ENCODE measurements around the gene CLCN5.

CLCN5 gene

GRCh38 chrX:50099331-50099730, 176.9 kb downstream of the CLCN5 start:
- Histone ChIP-seq H3K9ac (ENCODE audit: low read depth, low read length) (no peak overlapping the region), H3K4me1 (ENCODE audit: control insufficient read depth, insufficient read depth, low read length) (no peaks in the 10 kb centered on the region), H3K9me3 (ENCODE audit: control insufficient read depth, insufficient read depth, low read length) (no peaks in the 10 kb centered on the region), H3K4me3 (ENCODE audit: low read depth, low read length) (no peak overlapping the region), H3K36me3 (ENCODE audit: control insufficient read depth, insufficient read depth, low read length) (no peaks in the 10 kb centered on the region), H3K27me3 (ENCODE audit: control insufficient read depth, insufficient read depth, low read length) (no peaks in the 10 kb centered on the region)

- no peaks in the 10 kb centered on the region for H3K9me3 ChIP-seq (ENCODE audit: control insufficient read depth, insufficient read depth, low read length)
- no peak overlapping the region for H3K4me3 ChIP-seq (ENCODE audit: low read depth, low read length)
- no peaks in the 10 kb centered on the region for H3K27me3 ChIP-seq (ENCODE audit: control insufficient read depth, insufficient read depth, low read length)
- H3K4me1 ChIP-seq (ENCODE audit: control insufficient read depth, insufficient read depth, low read length), result no peaks in the 10 kb centered on the region
- no peaks in the 10 kb centered on the region for H3K36me3 ChIP-seq (ENCODE audit: control insufficient read depth, insufficient read depth, low read length)
- H3K9ac ChIP-seq (ENCODE audit: low read depth, low read length), result no peak overlapping the region
These were observed 177.8 kb downstream of the CLCN5 start for GRCh38 chrX:50100188-50100587.

GRCh38 chrX:50103176-50103575, 180.8 kb downstream of the CLCN5 start:
- no peak overlapping the region for H3K9ac ChIP-seq (ENCODE audit: low read depth, low read length)
- H3K27me3 ChIP-seq (ENCODE audit: control insufficient read depth, insufficient read depth, low read length), result no peaks in the 10 kb centered on the region
- no peaks in the 10 kb centered on the region for H3K9me3 ChIP-seq (ENCODE audit: control insufficient read depth, insufficient read depth, low read length)
- no peak overlapping the region for H3K4me3 ChIP-seq (ENCODE audit: low read depth, low read length)
- H3K4me1 ChIP-seq (ENCODE audit: control insufficient read depth, insufficient read depth, low read length), result peaks cover 4% of the 10 kb centered on the region
- no peaks in the 10 kb centered on the region for H3K36me3 ChIP-seq (ENCODE audit: control insufficient read depth, insufficient read depth, low read length)

GRCh38 chrX:50103866-50104566, 181.6 kb downstream of the CLCN5 start:
- peaks cover 10% of the 10 kb centered on the region for H3K4me1 ChIP-seq (ENCODE audit: control insufficient read depth, insufficient read depth, low read length)
- no peaks in the 10 kb centered on the region for H3K27me3 ChIP-seq (ENCODE audit: control insufficient read depth, insufficient read depth, low read length)
- H3K9me3 ChIP-seq (ENCODE audit: control insufficient read depth, insufficient read depth, low read length), result no peaks in the 10 kb centered on the region
- no peak overlapping the region for H3K4me3 ChIP-seq (ENCODE audit: low read depth, low read length)
- no peak overlapping the region for H3K9ac ChIP-seq (ENCODE audit: low read depth, low read length)
- H3K36me3 ChIP-seq (ENCODE audit: control insufficient read depth, insufficient read depth, low read length), result no peaks in the 10 kb centered on the region

- Histone ChIP-seq H3K4me3 (ENCODE audit: low read depth, low read length) (no peak overlapping the region), H3K9ac (ENCODE audit: low read depth, low read length) (no peak overlapping the region), H3K9me3 (ENCODE audit: control insufficient read depth, insufficient read depth, low read length) (no peaks in the 10 kb centered on the region), H3K36me3 (ENCODE audit: control insufficient read depth, insufficient read depth, low read length) (no peaks in the 10 kb centered on the region), H3K27me3 (ENCODE audit: control insufficient read depth, insufficient read depth, low read length) (no peaks in the 10 kb centered on the region), H3K4me1 (ENCODE audit: control insufficient read depth, insufficient read depth, low read length) (peaks cover 10% of the 10 kb centered on the region)
These were observed 183.8 kb downstream of the CLCN5 start for GRCh38 chrX:50106051-50106675.

GRCh38 chrX:50107470-50107869, 185.1 kb downstream of the CLCN5 start:
- H3K4me3 ChIP-seq (ENCODE audit: low read depth, low read length), result no peak overlapping the region
- peaks cover 10% of the 10 kb centered on the region for H3K4me1 ChIP-seq (ENCODE audit: control insufficient read depth, insufficient read depth, low read length)
- no peaks in the 10 kb centered on the region for H3K9me3 ChIP-seq (ENCODE audit: control insufficient read depth, insufficient read depth, low read length)
- H3K27me3 ChIP-seq (ENCODE audit: control insufficient read depth, insufficient read depth, low read length), result no peaks in the 10 kb centered on the region
- no peaks in the 10 kb centered on the region for H3K36me3 ChIP-seq (ENCODE audit: control insufficient read depth, insufficient read depth, low read length)
- no peak overlapping the region for H3K9ac ChIP-seq (ENCODE audit: low read depth, low read length)

- Histone ChIP-seq H3K4me3 (ENCODE audit: low read depth, low read length) (no peak overlapping the region), H3K36me3 (ENCODE audit: control insufficient read depth, insufficient read depth, low read length) (no peaks in the 10 kb centered on the region), H3K27me3 (ENCODE audit: control insufficient read depth, insufficient read depth, low read length) (no peaks in the 10 kb centered on the region), H3K9ac (ENCODE audit: low read depth, low read length) (no peak overlapping the region), H3K4me1 (ENCODE audit: control insufficient read depth, insufficient read depth, low read length) (peaks cover 10% of the 10 kb centered on the region), H3K9me3 (ENCODE audit: control insufficient read depth, insufficient read depth, low read length) (no peaks in the 10 kb centered on the region)
These were observed 185.9 kb downstream of the CLCN5 start for GRCh38 chrX:50108264-50108663.

GRCh38 chrX:50111742-50112141, 189.3 kb downstream of the CLCN5 start:
- Histone ChIP-seq H3K27me3 (ENCODE audit: control insufficient read depth, insufficient read depth, low read length) (no peaks in the 10 kb centered on the region), H3K4me3 (ENCODE audit: low read depth, low read length) (no peak overlapping the region), H3K36me3 (ENCODE audit: control insufficient read depth, insufficient read depth, low read length) (no peaks in the 10 kb centered on the region), H3K4me1 (ENCODE audit: control insufficient read depth, insufficient read depth, low read length) (peaks cover 10% of the 10 kb centered on the region), H3K9ac (ENCODE audit: low read depth, low read length) (no peak overlapping the region), H3K9me3 (ENCODE audit: control insufficient read depth, insufficient read depth, low read length) (no peaks in the 10 kb centered on the region)

- Histone ChIP-seq H3K9me3 (ENCODE audit: control insufficient read depth, insufficient read depth, low read length) (no peaks in the 10 kb centered on the region), H3K9ac (ENCODE audit: low read depth, low read length) (no peak overlapping the region), H3K27me3 (ENCODE audit: control insufficient read depth, insufficient read depth, low read length) (no peaks in the 10 kb centered on the region), H3K4me3 (ENCODE audit: low read depth, low read length) (no peak overlapping the region), H3K36me3 (ENCODE audit: control insufficient read depth, insufficient read depth, low read length) (no peaks in the 10 kb centered on the region), H3K4me1 (ENCODE audit: control insufficient read depth, insufficient read depth, low read length) (no peaks in the 10 kb centered on the region)
These were observed 191.7 kb downstream of the CLCN5 start for GRCh38 chrX:50114113-50114512.

GRCh38 chrX:50115973-50116372, 193.6 kb downstream of the CLCN5 start:
- H3K4me1 ChIP-seq (ENCODE audit: control insufficient read depth, insufficient read depth, low read length), result no peaks in the 10 kb centered on the region
- H3K4me3 ChIP-seq (ENCODE audit: low read depth, low read length), result no peak overlapping the region
- no peak overlapping the region for H3K9ac ChIP-seq (ENCODE audit: low read depth, low read length)
- H3K27me3 ChIP-seq (ENCODE audit: control insufficient read depth, insufficient read depth, low read length), result no peaks in the 10 kb centered on the region
- H3K9me3 ChIP-seq (ENCODE audit: control insufficient read depth, insufficient read depth, low read length), result no peaks in the 10 kb centered on the region
- no peaks in the 10 kb centered on the region for H3K36me3 ChIP-seq (ENCODE audit: control insufficient read depth, insufficient read depth, low read length)

GRCh38 chrX:50117476-50117875, 195.1 kb downstream of the CLCN5 start:
- no peaks in the 10 kb centered on the region for H3K27me3 ChIP-seq (ENCODE audit: control insufficient read depth, insufficient read depth, low read length)
- no peak overlapping the region for H3K4me3 ChIP-seq (ENCODE audit: low read depth, low read length)
- no peak overlapping the region for H3K9ac ChIP-seq (ENCODE audit: low read depth, low read length)
- no peaks in the 10 kb centered on the region for H3K9me3 ChIP-seq (ENCODE audit: control insufficient read depth, insufficient read depth, low read length)
- no peaks in the 10 kb centered on the region for H3K36me3 ChIP-seq (ENCODE audit: control insufficient read depth, insufficient read depth, low read length)
- H3K4me1 ChIP-seq (ENCODE audit: control insufficient read depth, insufficient read depth, low read length), result no peaks in the 10 kb centered on the region

- no peaks in the 10 kb centered on the region for H3K9me3 ChIP-seq (ENCODE audit: control insufficient read depth, insufficient read depth, low read length)
- H3K9ac ChIP-seq (ENCODE audit: low read depth, low read length), result no peak overlapping the region
- no peaks in the 10 kb centered on the region for H3K27me3 ChIP-seq (ENCODE audit: control insufficient read depth, insufficient read depth, low read length)
- no peaks in the 10 kb centered on the region for H3K36me3 ChIP-seq (ENCODE audit: control insufficient read depth, insufficient read depth, low read length)
- H3K4me3 ChIP-seq (ENCODE audit: low read depth, low read length), result no peak overlapping the region
- no peaks in the 10 kb centered on the region for H3K4me1 ChIP-seq (ENCODE audit: control insufficient read depth, insufficient read depth, low read length)
These were observed 203.1 kb downstream of the CLCN5 start for GRCh38 chrX:50125480-50125879.

Measured in iPS-15b (cell line).